GM21576 (cell line): ENCODE results near the gene SPATA20.

ENCODE experiments used
- ATAC-seq: cut with Tn5 transposase; IDR thresholded peaks from one replicate; pipeline ENCODE4 v1.9.1; 2021; ENCODE audit warnings: mild to moderate bottlenecking, moderate library complexity; ENCODE audit not compliant: unreplicated experiment

SPATA20 gene

DNA sequence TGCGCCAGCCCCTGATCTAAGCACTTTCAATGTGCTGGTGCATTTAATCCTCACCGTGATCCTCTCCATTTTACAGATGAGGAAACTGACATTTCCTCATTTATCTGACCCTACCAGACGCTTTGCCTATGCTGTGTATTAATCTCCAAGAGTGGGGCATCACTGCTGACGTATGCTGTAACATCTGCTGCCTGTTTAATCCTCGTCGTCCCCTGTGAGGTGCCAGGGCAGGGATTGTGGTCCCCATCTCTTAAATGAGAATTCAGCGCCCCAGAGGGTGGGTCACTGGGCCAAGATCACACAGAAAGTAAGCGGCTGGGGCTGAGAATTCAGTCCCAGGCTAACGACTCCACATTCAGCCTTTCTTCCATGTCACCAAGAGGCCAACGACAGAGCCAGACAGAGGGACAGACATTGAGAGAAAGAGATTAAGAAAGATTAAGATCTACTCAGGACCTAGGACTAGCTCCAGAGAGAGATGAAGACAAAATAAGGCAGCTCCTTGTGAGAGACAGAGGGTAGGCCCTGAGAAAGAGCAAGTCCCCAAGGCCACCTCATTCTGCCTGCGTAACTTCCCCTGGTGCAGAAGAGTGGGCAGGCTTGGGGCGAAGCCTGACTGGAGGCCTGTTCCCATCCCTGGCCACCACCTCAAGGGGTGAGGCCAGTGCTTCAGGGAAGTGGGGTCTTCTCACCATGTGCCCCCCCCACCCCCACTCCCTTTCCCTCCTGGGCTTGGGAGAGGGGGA, 27.1 kb downstream of the SPATA20 start:
- no peak for ATAC-seq

DNA sequence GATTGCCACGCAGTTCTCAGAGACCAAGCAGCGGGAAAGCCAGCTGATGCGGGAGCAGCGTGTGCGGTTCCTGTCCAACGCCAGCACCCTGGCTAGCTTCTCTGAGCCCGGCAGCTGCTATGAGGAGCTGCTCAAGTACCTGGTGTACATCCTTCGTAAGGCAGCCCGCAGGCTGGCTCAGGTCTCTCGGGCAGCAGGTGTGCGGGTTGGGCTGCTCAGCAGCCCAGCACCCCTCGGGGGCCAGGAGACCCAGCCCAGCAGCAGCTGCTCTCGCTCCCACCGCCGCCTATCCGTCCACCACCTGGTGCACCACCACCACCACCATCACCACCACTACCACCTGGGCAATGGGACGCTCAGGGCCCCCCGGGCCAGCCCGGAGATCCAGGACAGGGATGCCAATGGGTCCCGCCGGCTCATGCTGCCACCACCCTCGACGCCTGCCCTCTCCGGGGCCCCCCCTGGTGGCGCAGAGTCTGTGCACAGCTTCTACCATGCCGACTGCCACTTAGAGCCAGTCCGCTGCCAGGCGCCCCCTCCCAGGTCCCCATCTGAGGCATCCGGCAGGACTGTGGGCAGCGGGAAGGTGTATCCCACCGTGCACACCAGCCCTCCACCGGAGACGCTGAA, 28.7 kb downstream of the SPATA20 start:
- ATAC-seq = no peak

DNA sequence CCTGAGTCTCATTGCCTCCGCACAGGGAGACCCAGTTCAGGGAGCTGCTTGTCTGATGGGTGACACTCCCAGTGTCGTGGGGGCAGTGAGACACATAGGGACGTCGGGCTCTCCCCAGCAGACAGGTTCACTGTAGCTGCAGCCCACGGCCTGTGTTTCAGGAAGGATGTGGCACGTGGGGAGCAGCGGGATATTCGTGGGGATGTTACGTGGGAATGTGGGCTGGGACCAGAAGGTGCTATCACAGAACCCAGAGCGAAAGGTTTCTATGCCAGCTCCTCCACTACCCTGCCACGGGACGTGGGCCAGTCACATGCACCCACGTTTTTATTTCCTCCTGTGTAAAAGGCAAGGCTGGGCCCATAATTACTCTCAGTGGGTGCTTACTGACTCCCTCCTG, 29.9 kb downstream of the SPATA20 start:
- ATAC-seq = no peak

DNA sequence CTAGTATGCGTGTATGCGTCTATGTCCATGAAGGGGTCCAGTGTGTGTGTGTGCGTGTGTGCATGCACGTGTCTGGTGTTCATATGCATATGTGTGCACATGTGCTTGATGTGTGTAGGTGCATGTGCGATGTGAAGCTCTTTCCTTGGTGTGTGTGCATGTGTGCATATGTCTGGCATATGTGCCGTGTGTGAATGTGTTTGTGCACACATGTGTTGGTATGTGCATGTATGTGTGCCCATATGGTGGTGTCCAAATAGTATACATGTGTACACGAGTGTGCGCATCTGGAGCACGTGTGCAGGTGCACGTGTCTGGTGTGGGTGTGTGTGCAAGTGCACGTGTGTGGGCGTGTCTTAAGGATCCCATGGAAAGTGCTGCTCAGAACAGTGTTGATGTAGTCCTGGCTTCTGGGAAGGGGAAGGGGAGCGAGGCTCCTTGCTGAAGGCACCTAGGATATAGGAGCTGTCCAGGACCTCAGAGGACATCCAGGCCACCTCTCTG, 30.5 kb downstream of the SPATA20 start:
- no peak for ATAC-seq

DNA sequence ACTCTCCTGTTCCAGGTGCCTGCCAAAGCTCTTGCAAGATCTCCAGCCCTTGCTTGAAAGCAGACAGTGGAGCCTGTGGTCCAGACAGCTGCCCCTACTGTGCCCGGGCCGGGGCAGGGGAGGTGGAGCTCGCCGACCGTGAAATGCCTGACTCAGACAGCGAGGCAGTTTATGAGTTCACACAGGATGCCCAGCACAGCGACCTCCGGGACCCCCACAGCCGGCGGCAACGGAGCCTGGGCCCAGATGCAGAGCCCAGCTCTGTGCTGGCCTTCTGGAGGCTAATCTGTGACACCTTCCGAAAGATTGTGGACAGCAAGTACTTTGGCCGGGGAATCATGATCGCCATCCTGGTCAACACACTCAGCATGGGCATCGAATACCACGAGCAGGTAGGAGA, 31.2 kb downstream of the SPATA20 start:
- no peak for ATAC-seq

DNA sequence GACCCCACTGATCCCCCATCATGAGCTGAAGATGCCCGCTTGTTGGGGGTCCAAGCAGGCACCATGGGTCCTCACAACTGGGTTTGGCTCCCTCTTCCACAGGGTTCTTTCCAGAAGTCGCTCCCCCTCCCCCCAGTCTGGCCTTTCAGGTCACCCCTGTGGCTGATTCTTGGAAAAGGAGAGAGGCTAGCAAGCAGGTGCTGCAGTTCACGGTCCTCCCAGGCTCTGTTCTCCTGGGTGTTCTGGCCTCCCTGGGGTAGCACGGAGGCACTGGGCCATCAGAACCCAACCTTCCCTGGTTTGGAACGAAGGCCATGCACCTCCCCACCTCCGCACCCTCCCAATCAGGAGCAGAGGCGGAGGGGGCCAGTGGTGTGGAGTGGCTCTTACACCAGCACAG, 32.4 kb downstream of the SPATA20 start:
- ATAC-seq = no peak

DNA sequence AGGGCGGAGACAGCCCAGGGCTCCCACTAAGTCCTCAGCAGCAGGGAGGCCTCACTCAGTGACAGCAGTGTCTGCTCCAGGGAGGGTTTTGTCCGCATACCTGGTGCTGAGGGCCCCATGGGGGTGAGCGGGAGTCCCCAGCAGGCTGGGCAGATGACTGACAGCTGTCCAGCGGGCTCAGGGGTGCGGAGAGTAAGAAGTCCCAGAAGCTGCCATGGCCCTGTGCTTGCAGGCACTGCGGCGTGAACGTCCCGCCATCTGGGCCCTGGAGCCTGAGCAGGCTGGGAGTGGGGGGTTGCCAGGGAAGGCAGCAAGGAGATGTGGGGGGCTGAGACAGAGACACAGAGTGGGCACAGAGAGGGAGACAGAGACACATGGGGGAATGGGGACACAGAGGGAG, 33.7 kb downstream of the SPATA20 start:
- no peak for ATAC-seq

DNA sequence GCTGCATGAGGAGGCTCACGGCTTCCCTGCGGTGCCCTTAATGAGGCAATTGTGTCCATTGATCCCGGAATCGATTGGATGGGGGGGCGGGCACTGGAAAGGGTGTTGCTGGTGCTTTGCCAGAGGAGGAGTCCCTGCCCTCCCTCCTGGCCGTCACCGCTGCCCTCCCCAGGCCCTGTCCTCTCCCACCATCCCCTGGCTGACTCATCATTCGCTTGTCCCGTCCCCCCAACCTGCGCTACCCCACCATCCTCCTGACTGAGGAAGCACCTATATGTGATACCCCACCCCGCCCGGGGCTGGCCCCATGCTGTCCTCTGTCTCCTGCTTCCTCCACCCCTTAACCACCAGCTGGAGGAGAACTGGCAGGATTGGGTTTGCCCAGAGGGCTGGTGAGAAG, 34.3 kb downstream of the SPATA20 start:
- ATAC-seq = no peak

DNA sequence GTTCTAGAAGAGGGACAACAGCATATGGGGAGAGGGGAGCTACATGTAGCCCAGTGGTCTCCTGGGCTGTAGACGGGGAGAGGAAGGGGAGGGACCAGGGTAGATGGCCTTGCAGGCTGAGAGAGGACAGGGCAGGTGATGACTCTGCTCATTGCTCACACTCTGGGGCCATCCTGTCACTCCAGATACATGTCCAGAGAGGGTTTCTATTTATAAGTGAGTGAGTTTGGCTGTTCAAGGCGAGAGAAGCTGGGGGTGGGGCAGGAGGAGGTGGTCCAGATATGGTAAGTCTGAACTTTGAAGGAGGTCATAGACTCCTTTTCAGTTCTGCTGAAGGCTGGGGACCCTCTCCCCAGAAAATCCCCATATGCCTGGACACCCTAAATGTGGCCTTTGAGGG, 35.8 kb downstream of the SPATA20 start:
- ATAC-seq = no peak

DNA sequence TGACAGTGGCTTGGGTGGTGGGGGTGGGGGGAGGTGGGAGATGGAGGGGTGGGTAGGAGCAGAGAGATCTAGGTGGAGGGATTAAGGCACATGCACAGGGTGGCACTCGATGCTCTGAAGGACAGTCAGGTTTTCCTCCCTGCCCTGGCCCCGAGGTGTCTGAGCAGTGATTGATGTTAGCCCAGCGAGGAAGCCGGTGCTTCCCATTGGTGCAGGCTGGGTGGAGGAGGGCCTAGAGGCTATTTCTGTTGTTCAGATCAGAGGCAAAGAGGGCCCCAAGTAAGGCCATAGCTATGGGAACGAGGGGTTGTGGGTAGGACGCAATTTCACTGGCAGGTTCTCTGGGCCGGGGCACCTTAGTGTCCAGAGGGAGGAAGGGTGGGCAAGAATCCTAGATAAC, 36.7 kb downstream of the SPATA20 start:
- ATAC-seq = no peak

DNA sequence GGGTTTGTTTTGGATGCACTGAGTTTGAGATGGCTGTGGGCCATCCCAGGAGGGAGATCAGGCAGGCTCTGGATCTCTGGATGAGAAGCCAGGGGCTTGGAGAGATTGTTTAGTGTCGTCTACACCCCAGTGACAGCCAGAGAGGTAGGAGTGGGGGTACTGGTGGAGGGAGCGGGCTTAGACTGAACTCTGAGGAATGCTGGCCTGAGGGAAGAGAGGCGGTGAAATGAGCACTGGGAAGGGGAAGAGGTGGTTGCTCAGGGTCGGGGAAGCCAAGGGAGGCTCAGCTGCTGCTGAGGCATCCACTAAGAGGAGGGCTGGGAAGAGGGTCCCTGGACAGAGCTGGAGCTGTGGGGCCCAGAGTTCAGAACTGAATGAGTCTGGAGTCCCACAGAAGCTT, 37.1 kb downstream of the SPATA20 start:
- no peak for ATAC-seq

DNA sequence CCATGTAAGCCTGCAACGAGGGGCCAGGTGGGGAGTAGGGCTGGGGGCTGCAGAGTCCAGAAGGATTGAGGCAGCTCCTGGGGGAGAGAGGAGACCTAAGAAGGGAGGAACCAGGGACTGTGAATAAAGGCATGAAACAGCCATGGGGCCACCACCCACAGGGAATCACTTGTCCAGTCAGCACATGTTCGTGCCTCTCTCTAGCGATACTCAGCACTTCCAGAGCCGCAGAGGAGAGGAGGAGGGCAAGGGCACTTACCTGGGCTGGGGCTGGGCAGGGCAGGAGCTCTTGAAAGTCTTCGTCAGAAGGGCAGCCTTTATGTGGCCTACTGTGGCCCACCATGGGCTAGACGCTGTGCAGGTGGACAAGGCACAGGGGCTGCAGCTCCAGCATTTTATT, 37.8 kb downstream of the SPATA20 start:
- no peak for ATAC-seq

DNA sequence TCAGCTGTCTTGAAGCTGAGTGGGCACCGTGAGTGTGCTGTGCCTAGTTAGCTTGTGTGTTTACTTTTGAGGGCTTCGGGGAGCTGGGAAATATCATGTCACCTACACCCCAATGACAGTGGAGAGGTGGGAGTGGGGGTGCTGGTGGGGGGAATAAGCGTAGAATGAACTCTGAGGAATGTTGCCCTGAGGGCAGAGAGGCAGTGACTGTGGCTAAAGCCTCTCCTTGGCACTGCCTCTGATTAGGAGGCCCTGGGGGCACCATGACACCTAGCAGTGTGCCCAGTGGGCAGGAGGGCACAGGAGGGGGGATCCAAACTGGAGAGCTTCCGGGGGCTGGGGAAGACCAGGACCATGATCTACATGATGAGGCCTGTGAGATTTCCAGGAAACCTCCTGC, 38.4 kb downstream of the SPATA20 start:
- no peak for ATAC-seq

DNA sequence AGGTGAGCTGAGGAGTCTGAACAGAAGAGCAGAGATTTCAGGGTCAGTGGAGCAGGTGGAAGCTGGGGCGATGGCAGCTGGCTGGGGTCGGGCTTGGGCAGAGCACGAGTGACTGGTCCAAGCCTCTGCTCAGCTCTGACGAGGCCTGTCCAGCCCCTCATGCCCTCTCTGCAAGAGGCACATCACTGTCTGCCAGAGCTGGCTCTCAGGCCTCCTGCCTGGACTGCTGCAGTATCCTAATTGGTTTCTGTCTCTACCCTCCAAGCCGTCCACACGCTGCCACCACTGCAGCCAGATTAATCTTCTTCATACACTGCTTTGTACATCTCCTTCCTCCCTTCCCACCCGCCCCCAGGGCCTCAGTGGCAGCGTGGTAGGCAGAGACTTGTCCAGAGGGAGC, 38.9 kb downstream of the SPATA20 start:
- no peak for ATAC-seq

DNA sequence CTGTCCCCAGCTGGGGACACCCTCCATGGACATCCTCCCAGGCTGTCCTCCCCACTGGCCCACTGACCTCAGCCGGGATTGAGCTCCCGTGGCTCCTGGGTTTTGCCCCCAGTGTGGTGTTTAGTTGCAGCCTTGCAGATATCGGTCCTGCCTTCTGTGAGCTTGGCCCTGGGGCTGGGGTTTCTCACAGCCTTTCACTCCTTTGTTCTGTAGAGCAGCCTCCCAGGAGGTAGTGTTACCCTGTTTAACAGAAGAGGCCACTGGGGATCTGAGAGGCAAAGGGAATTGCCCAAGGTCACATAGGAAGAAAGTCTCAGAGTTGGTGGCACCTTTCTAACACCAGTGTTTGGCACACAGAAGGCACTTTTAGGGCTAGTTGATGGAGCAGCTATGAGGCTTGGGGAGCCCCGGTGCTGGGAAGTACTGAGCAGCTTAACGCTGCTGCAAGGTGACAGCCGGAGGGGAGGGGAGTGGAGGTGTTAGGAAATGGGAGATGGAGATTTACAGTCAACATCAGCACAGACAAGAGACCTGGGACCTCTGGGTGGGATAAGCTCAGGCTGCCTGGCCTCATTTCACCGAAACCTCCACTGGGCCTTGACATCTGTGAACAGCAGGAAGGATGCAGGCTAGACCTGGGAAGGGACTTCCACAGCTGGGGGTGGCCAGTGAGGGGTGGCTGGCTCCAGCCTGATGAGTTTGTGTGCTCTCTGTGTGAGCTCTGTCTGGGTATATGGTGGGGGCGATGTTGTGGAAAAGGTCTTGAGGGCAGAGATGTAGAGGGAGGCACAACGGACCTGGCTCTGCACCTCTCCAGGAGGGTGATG, 39.7 kb downstream of the SPATA20 start:
- ATAC-seq = no peak

DNA sequence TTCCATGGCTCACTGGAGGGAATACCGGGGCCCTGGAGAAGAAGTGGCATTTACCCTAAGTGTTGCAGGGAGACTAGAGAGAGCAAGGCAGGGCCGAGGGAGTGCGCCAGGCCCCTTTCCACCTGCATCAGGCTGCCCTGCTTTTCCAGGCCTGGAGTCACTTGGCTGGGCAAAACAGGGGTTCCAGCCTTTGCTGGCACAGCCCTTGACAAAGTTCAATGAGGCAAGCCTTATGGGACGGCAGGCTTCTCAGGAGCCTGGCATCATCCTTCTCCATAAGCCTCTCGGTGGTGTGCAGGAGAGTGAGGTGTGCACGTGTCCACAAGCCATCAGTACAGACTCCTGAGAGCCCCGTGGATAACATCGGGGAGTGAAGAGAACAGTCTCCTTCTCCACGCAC, 40.6 kb downstream of the SPATA20 start:
- ATAC-seq = no peak

DNA sequence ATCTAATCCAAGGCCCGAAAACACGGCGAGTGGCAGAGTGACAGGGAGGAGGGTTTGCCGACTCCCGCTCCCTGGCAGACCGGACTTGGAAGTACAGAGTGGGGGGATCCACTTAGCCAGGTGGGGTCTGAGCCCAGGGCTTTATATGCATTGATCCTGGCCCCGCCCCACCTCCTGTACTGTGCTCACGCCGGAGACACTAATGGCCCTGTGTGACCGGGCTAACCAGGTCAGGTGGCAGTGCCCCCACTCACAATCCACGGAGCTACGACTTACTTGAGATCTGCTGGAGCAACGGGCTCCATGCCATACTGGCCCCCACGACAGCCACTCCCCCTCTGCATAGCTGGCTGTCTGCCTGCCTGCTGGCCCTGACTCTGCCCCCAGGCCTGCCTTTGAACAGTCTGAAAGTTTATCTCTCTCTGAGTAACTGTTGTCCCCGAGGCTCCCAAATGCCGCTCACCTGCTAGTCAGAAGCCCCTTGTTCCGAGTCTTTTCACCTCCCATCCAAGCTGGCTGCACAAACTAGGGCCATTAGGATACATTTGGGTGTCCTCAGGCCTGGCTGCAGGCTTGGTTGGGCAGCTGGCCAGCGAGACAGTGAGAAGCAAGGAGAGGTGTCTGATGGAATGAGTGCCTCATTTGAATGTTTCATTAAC, 41.5 kb downstream of the SPATA20 start:
- ATAC-seq = no peak

DNA sequence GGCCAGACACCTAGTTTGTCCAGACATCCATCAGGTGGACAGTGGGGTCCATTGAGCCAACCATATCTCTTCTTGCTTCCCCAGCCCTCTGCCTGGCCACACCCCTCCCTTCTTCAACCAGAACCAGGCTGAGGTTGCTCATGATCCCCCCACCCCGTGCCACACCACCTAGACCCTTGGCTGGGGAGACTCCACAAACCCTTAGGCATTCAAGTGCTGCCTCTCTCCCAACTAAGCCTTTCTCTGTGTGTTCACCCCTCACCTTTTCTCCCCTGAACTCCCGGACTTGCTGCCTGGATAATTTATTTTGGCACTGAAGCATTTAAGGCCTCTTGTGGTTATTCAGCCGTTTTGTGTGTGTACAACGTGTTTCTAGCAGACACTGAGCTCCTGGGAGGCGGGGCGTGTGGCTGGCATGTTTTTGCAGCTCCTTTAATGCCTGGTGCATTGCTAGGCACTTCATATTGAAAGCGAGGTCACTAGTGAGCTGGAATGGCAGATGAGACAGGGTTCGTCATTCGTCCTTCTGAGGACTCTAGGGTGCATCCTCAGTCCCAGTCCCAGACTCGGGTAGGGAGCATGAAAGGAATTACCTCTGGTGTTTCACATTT, 42.2 kb downstream of the SPATA20 start:
- ATAC-seq = no peak

DNA sequence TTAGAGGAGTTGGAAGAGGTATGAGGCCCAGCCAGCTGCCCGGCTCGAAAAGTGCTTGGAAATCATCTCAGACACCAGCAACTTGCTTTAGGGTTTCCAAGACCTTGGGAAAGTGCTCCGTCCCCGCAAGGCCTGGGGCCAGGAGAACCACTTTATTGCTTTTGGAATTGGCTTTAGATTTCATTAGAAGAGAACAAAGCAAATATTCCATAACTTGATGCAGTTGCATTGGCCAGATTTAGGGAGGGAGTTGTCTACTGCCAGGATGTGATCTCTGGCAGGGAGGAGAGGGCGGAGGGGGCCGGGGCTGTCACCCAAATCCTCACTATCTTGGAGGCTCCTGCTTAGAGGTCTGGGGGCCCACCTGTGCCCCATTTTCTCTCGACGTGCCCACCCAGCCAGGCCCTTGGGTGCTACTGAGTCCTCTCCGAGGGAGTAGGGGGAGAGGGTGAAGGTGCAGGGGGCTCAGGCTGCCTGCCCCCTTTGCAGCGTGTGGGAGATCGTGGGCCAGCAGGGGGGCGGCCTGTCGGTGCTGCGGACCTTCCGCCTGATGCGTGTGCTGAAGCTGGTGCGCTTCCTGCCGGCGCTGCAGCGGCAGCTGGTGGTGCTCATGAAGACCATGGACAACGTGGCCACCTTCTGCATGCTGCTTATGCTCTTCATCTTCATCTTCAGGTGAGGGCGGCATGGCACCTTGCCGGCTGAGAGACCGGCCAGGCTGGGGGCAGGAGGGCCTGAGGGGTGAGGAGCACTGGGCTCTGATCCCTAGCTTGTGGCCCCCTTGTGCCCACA, 44.2 kb downstream of the SPATA20 start:
- no peak for ATAC-seq

DNA sequence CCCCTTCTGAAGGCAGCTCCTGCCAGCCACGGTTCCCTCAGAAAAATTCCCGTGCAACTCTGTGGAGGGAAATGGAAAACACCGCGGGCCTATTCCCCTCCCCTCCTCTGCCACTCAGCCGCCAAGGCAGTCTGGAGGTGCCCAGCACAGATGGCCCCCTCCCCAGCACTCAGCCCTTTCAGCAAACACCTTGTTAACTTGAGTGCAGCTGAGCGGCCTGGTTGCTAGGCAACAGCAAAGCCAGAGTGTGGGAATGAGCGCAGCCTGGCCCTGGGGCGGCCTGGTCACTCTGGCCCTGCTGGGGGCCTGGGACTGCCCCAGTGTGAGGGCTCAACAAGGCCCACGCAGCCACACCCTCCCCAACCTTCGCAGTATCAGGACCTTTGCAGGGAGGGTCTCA, 46.3 kb downstream of the SPATA20 start:
- no peak for ATAC-seq
